ENCODE results near the gene SPINK7.
"Not testable (repeated sequence)": the region's sequence is repeated elsewhere in the genome, so short reads cannot be mapped to it uniquely, and the experiment has no call there.

Gene SPINK7

DNA sequence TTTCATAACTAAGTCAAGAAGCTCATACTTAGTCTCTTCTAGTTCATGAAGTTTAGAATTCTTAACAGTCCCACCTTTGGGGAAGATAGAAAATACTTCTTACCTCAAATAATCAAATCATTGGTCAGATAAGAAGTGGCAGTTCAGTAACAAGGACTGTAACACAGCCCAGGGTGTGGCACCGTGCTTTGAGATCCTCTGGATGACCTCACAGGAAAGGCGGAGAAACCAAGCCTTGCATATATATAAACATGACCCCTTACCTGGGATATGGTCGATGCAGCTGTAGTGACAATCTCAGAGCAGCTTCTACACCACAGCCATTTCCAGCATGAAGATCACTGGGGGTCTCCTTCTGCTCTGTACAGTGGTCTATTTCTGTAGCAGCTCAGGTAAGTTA lies at the start of gene SPINK7:
SPINK7 (plus strand) TSS at position 271 of the 400 bp plus-strand sequence; CDS start at position 332, 61 bp downstream.
- DNase-seq (ENCODE audit: low read depth in 2 of 2): no peak

DNA sequence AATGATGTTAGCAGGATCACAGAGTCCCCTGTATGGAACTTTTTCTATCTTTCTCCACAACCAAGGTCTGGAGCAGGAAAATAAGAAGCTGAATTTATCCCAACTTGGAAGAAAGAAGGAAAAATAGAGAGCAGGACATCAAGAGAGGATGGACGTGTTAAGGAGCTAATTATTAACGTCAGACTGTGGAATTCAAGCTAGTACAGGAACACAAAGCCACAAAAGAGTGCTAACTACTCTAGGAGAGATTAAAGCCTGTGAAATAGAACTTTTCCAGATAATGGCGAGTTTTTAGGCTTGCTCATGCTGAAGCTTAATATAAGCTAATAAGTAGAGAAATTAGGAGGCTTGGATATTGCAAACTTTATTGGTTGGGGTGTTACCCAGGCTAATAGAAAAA lies 44.3 kb upstream of the SPINK7 start:
- no peak for DNase-seq (ENCODE audit: low read depth in 2 of 2)

DNA sequence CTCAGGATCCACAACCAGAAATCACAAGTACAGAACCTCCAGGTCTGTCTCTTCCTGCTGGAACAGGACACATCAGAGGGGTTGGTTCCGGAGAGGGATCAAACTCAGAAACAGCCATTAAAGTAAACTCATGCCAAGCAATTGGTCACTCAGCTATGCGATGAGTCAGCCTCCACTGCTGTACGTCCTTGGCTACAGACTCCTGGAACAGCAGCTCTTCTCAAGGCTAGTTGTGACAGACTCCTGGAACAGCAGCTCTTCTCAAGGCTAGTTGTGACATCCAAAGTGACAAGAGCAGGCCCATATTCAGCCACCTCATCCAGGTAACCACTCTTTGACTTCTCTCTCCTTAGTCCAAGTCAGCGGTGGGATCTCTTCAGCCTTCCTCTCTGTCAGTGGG lies 43.7 kb upstream of the SPINK7 start, which contains the start of gene SPINK13:
SPINK13 (plus strand) TSS at position 229 of the 400 bp plus-strand sequence. CDS start 1,279 bp downstream, outside the sequence.
- no peak for DNase-seq (ENCODE audit: low read depth in 2 of 2)

DNA sequence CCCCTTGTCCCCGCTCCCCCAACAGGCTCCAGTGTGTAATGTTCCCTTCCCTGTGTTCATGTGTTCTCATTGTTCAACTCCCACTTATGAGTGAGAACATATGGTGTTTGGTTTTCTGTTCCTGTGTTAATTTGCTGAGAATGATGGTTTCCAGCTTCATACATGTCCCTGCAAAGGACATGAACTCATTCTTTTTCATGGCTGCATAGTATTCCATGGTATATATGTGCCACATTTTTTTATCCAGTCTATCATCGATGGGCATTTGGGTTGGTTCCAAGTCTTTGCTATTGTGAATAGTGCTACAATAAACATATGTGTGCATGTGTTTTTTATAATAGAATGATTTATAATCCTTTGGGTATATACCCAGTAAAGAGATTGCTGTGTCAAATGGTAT lies 37.1 kb upstream of the SPINK7 start:
- not testable (repeated sequence) for DNase-seq (ENCODE audit: low read depth in 2 of 2)

DNA sequence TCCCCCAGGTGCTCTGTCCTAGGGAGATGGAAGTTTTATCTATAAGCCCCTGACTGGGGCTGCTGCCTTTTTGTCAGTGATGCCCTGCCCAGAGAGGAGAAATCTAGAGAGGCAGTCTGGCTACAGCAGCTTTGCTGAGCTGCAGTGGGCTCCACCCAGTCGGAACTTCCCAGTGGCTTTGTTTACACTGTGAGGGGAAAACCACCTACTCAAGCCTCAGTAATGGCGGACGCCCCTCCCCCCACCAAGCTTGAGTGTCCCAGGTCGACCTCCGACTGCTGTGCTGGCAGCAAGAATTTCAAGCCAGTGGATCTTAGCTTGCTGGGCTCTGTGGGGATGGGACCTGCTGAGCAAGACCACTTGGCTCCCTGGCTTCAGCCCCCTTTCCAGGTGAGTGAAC lies 31.3 kb upstream of the SPINK7 start:
- not testable (repeated sequence) for DNase-seq (ENCODE audit: low read depth in 2 of 2)

DNA sequence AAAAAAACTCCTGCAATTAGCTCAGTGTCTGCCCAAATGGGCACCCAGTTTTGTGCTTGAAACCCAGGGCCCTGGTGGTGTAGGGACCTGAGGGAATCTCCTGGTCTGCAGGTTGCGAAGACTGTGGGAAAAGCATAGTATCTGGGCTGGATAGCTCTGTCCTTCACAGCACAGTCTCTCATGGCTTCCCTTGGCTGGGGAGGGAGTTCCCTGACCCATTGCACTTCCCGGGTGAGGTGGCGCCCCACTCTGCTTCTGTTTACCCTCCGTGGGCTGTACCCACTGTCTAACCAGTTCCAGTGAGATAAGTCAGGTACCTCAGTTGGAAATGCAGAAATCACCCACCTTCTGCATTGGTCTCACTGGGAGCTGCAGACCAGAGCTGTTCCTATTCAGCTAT lies 30.9 kb upstream of the SPINK7 start:
- not testable (repeated sequence) for DNase-seq (ENCODE audit: low read depth in 2 of 2)

DNA sequence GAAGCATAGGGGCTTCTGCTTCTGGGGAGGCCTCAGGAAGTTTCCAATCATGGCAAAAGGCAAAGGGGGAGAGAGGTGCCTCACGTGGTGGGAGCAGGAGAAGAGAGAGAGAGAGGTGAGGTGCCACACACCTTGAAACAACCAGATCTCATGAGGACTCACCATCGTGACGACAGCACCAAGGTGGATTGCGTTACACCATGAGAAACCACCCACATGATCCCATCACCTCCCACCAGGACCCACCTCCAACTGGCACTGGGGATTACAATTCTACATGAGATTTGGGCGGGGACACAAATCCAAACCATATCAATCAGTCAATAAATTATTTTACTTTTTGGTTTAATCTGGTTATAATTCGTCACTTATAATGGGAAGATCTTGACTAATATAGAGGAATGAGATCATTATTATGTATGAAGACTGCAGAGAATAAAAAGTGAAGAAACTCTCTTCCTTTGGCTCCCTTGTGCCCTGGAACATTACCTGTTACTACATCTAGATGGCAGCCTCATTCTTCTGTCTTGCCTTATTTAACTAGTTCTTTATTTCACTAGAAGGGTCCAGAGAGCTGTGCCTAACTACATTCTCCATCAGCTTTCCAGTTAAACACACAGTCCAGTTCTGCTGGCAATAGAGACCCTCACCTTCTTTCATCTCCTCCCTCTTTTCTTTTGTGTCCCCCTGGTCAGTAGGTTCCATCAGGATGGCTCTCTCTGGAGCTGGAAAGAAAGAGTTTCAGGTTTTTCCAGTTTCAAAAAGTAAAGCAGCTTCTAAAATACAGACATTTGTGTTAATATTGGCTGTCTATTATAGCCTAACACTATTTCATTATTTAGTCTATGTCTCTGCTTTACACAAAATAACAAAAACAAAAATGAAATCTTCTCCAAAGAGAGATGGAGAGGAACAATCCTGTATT lies 21.7 kb upstream of the SPINK7 start:
- DNase-seq (ENCODE audit: low read depth in 2 of 2): no peak

DNA sequence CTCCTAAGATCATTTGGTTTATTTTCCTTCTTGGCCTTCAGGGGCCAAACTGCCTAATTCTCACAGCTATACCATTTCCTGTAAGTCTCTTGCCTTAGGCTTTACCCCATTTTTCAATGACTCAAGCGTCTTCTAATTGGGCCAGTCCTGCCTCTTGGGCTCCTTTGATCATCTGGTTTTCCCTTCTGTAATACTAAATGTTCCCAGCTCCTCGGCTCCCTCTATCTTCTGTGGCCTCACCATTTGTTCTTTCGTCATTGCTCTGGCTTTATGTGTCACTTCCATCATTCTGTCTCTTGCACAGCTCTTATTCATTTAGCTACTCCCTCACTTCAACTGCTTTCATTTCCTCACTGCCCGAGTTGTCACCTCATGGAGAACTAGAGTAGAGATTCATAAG lies 14.5 kb upstream of the SPINK7 start:
- no peak for DNase-seq (ENCODE audit: low read depth in 2 of 2)

DNA sequence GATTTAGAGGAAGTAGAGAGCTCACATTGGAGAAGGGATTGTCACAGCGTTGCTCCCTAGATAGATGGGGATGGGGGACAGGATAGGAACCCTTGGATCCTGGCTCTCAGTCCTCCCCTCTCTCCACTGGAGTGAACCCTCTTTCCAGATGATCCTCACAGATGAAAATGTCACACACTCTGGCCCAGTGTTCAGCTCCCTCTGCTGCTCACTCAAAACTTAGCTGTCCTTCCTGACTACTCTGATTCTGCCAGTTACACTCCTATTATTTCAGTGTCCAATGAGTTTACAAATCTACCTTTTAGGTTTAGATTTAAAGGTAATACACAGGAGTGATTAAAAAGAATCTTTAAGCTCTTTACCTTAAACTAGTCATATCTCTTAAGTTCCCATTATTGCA lies 5.8 kb upstream of the SPINK7 start:
- no peak for DNase-seq (ENCODE audit: low read depth in 2 of 2)

DNA sequence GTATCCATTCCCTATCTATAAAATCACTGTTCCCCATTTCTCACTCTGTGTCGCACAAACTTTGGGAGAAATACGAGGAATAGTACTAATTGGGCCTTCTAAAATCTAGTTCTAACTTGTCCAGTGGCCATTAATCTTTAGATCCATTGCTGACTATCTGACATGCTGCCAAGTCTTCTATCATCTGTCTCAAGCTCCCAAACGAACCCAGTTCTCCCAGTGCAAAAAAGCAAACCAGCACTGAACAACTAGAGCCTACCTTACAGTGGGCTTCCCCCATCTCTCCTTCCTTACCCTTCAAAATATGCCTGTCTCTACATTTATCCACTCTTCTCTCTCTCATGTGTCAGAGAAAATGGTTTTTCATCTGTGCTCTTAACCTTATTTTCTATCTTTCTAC lies 3.2 kb upstream of the SPINK7 start:
- no peak for DNase-seq (ENCODE audit: low read depth in 2 of 2)

DNA sequence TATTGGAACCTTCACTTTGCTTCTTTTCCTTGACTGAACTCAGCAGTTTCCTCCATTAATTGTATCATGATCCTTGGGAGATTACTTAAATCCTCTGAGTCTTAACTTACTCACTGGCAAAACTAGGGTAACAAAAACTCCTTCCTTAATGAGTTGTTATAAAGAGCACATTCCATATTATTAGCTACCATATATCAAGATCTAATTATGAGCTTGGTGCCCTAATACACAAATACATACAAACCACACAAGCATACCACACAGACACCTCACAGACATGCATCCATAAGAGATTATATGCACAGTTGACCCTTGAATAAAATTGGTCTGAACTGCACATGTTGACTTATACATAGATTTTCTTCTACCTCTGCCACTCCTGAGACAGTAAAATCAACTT lies 2.5 kb upstream of the SPINK7 start:
- DNase-seq (ENCODE audit: low read depth in 2 of 2): no peak

DNA sequence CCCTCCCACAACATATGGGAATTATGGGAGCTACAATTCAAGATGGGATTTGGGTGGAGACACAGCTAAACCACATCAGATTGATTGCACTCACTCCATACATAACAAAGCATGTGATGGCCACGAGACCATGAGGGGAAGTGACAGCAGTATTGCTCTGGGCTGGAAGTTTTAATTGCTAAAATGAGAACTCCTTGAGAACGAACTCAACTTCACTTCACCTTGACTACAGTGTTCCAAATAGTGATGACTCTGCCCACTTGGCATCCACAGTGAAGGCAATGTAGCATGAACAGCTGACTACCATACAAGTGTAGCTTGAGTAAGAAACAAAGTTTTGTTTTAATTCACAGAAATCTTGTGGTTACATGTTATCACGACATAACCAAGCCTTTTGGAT lies 739 bp upstream of the SPINK7 start:
- DNase-seq (ENCODE audit: low read depth in 2 of 2): no peak

DNA sequence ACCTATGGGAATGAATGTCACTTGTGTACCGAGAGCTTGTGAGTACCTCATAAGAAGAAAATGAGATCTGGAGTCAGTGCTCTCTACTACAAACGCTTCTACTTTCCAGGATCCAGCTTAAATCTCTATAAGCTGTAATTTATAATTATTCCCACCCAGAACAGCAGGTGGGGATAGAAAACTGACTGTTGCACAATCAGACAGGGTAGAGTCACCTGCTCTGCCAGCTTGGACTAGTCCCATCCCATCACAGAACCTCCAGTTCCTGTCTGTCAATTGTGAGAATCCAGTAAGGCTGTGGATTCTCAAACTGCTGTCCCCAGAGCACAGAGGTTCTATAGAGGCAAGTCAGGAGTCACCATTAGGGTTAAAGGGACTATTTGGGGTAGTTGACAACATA lies 2.0 kb downstream of the SPINK7 start:
- no peak for DNase-seq (ENCODE audit: low read depth in 2 of 2)

DNA sequence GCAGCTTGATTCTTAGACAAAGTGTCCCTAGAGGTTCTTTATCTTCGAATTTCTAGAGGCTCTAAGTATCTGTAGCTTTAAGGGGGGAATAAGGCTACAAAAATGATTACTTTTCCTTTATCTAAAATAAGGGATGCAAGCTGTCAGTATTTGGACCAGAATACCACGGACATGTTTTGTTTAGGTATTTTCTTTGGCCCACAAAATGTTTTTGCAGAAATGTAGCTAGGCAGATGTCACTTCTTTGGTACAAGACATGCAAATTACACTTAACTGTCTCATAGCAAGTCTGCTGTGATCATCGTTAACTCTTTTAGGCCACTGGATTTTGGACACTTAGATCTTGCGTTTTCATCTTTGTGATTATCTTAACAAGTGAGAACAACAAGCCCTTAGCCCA lies 2.5 kb downstream of the SPINK7 start:
- DNase-seq (ENCODE audit: low read depth in 2 of 2): no peak

DNA sequence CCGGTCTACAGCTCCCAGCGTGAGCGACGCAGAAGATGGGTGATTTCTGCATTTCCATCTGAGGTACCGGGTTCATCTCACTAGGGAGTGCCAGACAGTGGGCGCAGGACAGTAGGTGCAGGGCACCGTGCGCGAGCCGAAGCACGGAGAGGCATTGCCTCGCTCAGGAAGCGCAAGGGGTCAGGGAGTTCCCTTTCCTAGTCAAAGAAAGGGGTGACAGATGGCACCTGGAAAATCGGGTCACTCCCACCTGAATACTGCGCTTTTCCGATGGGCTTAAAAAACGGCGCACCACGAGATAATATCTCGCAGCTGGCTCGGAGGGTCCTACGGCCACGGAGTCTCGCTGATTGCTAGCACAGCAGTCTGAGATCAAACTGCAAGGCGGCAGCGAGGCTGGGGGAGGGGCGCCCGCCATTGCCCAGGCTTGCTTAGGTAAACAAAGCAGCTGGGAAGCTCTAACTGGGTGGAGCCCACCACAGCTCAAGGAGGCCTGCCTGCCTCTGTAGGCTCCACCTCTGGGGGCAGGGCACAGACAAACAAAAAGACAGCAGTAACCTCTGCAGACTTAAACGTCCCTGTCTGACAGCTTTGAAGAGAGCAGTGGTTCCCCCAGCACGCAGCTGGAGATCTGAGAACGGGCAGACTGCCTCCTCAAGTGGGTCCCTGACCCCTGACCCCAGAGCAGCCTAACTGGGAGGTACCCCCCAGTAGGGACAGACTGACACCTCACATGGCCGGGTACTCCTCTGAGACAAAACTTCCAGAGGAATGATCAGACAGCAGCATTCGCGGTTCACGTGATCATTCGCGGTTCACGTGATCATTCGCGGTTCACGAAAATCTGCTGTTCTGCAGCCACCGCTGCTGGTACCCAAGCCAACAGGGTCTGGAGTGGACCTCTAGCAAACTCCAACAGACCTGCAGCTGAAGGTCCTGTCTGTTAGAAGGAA lies 8.1 kb downstream of the SPINK7 start:
- DNase-seq (ENCODE audit: low read depth in 2 of 2): not testable (repeated sequence)

DNA sequence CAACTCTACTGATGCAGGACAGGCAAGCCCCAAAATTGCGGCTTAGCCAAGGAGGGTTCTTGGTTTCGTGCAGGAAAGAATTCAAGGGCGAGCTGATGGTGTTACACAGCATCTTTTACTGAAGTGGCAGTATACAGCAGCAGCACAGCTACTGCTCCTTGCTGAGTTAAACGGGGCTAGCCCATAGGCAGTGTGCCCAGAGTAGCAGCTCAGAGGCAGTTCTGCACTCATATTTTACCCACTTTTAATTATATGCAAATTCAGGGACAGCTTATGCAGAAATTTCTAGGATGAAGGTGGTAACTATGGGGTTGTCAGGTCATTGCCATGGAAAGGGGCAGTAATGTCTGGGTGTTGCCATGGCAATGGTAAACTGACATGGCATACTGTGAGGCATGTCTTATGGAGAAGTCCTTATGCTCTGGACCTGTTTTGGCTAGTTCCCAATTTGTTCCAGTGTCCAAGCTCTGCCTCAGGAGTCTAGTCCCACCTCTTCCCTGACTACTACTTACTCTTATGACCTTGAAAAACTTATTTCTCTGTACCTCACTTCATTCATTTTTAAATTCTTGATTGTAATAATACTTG lies 21.1 kb downstream of the SPINK7 start:
- no peak for DNase-seq (ENCODE audit: low read depth in 2 of 2)

DNA sequence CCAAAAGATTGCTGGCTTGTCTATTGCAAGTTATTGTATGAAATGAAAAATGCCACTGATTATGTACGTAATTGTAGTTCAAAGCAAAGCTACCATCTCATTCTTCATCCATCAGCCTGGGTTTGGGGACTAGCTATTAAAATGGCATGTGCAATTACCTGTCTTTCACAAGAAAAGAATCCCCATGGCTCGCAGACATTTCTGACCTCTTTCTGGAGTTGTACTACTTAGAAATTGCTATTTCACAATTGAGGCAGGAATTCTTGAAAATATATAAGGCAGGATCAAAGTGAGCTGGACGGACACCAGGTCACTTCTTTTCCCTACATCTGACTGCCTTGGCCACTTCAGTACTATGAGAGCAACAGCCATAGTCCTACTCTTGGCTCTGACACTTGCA lies 23.0 kb downstream of the SPINK7 start, which contains the start of gene SPINK9:
SPINK9 (plus strand) TSS at position 301 of the 400 bp plus-strand sequence; CDS start at position 356, 55 bp downstream.
- DNase-seq (ENCODE audit: low read depth in 2 of 2): no peak

DNA sequence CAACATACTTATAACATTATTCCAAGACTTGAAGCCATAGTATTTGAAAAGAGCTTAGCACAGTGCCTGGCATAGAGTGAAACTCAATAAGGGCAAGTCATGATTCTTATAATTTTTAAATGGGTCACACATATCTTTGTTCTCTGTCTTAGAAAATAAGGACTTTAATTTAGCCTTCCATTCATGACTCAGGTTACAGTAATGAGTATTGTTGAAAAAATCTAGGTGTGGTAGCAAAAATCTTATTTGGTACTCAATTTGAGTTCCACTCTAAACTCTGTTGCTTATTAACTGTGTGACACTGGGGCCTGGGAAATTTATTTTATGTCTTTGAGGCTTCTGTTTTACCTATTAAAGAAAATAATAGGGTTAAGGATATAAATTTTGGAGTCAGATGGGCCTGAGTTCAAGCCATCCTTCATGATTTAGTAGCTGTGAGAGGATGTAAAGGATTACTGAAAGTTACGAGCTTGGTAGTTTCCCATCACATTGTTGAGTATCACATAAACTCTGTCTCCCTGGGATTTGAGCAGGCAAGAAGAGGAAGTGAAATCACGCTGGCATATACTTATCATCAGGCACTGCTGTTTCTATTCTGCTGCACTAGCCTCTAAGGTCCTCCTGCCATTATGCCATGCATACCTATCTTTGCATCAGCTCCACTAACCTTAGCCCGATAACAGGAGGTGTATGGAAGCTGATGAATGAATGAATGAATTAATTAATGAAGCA lies 24.6 kb downstream of the SPINK7 start:
- no peak for DNase-seq (ENCODE audit: low read depth in 2 of 2)

DNA sequence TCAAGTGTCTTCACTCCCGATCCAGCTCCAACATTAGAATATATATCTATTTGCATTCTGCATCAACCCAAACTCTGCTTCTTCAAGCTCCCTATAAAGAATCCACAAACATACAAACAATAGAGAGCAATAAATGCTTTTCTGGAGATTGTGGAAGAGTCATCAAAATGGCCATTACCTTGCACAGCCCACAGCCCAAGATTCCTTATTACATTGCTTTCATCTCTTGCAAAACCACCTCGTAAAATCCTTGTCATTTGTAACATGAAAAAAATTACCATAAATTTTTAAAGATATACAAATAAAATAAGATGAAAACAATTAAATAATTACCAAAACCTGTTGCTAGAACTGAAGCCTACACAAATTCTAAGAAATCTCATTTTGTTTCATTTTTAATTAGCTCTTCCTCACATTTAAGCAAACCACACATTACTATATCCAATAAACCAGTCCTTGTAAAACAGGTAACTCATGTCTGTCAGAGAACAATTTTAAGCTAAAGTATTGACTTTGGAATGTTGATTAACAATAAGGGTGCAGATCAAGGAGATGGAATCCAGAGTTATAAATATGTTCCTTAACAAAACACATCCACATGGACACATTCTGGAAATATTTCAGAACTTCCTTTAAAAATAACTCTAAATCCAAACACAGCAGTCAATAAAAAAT lies 30.3 kb downstream of the SPINK7 start:
- DNase-seq (ENCODE audit: low read depth in 2 of 2): no peak

DNA sequence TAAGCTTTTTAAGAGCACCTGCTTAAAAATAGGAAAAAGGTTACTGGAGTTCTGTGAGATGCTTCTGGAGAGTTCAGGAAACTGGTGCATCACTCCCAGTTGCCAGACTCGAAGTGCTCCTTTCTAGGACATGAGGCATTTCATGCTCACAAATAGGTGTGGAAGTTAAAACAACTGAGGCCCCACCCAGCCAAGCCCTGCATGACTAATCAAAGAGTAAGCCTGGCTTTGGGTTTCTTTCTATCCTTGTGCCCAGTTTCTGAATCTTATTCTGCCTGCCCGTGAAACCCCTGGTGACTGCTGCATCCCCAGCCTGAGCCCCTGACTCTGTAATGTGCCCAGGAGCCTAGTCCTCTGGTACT lies 30.8 kb downstream of the SPINK7 start:
- DNase-seq (ENCODE audit: low read depth in 2 of 2): no peak
